ENCODE measurements around the gene TMEM47.

TMEM47 gene

DNA sequence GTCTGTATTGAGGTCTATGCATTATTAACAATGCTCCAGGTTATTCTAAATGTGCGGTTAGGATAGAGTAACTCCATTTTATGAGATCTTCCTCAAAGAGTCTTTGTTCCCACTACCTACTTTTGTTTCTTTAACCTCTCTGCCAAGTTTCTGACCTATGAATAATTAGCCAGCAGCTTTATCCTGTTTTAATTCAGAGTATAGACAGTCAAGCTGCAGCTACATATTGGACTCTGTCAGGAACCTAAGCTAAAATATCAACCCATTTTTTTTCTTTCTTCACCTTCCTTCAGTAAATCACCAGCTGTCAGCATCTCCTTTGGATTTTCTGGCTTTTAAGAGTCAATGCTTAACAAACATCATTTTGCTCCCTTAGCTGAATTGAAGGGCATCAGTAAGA, 72.3 kb downstream of the TMEM47 start:
- DNase-seq: no peak

DNA sequence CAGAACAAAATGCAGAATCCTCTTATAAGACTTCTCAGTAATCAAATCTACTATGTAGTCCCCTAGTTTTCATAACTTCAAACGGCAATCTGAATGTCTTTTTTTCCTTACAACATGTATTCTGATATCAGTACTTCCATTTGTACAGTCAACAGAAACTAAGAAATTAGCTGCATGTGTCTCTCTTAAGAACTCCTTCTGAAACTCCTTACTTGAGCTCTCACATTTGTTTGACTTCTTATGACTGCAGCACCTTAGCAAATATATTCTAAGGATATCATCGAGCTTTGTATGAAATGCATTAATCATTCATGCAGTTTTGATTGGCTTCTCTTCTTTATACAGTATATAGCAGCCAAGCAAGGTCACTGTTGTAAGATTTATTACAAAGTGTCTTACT, 77.0 kb downstream of the TMEM47 start:
- no peak for DNase-seq

DNA sequence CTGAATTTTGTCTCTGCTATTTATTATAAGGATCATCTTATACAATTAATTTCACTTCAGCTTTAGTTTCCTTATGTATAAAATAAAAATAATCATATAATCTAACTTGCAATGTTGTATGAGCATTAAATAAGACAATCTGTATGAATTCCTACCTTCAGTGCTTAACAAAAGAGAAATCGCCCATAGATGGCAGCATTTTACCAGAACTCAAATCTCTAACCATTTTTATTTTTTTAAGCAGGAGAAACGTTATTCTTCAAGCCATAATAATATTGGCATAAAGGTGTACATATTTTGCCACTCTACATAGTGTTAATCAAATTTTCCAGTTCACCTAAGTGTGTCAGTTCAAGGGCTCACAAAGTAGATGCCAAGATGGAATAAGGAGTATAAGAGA, 78.8 kb downstream of the TMEM47 start:
- no peak for DNase-seq
